NCI-H226 (cell line): Measurements from ENCODE around the gene CTDSP1.

Experiments used
- DNase-seq: peaks from one replicate; pipeline ENCODE4 v3.0.0-alpha.2; 2015

CTDSP1 gene

DNA sequence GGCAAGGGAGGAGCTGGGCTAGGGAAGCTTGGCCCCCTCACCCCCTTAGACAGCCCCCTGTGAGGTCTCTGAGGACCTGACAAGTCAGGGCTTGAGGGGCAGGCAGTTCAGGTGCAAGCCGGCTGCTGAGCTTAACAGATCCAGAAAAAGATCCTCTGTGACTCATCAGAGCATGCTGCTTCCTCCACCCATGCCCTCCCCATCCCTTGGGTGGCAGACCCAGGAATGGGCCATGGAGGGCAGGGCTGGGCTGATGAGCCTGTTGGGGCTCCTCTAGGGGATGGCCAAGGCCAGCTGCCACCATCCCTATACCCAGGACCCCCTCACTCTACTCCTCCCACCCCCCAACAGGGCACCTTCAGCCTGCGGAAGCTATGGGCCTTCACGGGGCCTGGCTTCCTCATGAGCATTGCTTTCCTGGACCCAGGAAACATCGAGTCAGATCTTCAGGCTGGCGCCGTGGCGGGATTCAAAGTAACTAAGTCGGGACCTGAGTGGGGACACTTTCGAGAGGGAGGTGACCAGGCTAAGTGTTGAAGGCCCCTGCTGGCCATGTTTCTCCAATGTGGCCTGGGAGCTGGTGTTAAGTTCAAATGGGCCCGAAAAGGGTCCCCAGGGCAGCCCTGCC lies 15.7 kb upstream of the CTDSP1 start:
- no peak for DNase-seq

GRCh38 chr2:218384975-218385374 lies 14.7 kb upstream of the CTDSP1 start:
- no peak for DNase-seq

- no peak for DNase-seq
These were observed 12.9 kb upstream of the CTDSP1 start for GRCh38 chr2:218386505-218387368.

DNA sequence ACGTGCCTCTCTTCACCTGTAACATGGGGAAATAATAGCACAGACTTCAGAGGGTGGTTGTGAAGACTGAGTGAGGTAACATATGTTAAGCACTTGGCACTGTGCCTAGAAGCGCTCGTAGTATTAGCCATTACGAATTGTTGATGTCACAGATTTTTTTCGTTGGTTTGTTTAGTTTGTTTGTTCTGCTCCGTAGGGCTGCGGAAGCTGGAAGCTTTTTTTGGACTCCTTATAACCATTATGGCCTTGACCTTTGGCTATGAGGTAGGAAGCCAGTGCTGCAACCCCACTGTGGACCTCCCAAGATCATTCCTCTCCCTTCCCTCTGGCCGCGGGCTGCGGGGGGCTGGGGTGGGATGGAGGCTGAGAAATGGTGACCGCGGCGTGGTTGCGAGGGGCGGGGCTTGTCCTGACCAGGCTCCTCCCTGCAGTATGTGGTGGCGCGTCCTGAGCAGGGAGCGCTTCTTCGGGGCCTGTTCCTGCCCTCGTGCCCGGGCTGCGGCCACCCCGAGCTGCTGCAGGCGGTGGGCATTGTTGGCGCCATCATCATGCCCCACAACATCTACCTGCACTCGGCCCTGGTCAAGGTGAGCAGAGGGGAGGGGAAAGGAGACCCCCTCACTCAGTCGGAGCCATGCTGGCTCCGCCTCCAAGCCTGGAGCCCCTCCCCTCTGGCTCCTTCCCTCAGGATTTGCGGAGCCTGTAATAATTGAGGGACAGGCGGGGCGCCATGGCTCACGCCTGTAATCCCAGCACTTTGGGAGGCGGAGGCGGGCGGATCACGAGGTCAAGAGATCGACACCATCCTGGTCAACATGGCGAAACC lies 12.1 kb upstream of the CTDSP1 start:
- DNase-seq: no peak

DNA sequence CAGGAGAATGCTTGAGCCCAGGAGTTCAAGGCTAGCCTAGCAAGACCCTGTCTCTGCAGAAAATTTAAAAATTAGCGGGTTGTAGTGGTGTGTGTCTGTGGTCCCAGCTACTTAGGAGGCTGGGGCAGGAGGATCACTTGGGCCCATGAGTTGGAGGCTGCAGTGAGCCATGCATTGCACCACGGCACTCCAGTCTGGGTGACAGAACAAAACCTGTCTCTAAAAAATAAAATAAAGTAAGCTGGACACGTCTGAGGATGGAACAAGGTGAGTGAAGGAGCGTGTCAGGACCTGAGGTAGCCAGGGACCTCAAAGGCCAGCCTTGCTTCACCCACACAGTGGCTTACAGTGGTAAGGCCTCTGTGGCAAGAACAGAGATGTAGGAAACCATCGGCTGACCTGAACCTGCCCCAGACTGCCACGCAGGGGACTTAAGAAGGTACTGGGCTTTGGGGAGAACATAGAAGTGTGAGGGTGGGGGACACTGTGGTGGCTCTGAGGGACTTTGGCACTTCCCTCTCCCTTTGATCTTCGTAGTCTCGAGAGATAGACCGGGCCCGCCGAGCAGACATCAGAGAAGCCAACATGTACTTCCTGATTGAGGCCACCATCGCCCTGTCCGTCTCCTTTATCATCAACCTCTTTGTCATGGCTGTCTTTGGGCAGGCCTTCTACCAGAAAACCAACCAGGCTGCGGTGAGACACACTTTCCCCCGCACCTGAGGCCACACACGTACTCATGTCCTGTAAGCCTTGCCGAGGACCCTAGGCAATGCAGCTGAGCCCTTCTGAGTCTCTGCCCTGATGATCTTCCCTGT lies 10.1 kb upstream of the CTDSP1 start:
- DNase-seq: no peak

DNA sequence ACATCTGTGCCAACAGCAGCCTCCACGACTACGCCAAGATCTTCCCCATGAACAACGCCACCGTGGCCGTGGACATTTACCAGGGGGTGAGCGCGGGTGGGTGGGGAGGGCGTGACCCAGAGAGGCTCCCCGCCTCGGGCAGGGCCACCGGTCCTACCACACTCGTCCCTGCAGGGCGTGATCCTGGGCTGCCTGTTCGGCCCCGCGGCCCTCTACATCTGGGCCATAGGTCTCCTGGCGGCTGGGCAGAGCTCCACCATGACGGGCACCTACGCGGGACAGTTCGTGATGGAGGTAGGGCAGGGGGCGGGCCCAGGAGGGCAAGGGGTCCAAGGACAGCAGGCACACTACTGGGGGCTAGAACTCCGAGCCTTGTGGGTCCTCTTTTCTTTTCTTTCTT lies 8.5 kb upstream of the CTDSP1 start:
- DNase-seq: no peak

DNA sequence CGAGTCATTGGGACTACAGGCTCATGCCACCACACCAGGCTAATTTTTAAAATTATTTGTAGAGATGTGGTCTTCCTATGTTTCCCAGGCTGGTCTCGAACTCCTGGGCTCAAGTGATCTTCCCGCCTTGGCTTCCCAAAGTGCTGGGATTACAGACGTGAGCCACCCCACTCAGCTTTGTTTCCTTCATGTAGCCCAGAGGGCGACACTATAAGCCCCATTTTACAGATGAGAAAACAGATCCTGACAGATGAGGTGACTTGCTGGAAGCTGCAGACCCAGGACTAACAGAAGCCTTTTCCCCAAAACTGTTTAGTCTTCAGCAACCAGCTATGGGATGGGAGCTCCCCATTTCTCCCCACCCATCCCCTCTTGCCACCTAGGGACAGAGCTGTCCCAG lies 7.2 kb upstream of the CTDSP1 start:
- no peak for DNase-seq

- no peak for DNase-seq
These were observed 6.7 kb upstream of the CTDSP1 start for GRCh38 chr2:218392891-218393462.

- DNase-seq: no peak
These were observed 5.8 kb upstream of the CTDSP1 start for GRCh38 chr2:218393750-218394290.

- DNase-seq: no peak
These were observed 5.2 kb upstream of the CTDSP1 start for GRCh38 chr2:218394298-218395089.

DNA sequence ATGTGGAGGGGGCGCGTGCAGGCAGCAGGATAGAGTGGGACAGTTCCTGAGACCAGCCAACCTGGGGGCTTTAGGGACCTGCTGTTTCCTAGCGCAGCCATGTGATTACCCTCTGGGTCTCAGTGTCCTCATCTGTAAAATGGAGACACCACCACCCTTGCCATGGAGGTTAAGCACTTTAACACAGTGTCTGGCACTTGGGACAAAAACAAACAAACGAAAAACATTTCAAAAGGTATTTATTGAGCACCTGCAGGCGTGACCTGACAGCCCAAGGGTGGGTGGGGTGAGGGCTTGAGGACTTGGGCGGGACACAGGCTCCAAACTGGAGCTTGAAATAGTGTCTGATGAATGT lies 4.6 kb upstream of the CTDSP1 start:
- DNase-seq: no peak

DNA sequence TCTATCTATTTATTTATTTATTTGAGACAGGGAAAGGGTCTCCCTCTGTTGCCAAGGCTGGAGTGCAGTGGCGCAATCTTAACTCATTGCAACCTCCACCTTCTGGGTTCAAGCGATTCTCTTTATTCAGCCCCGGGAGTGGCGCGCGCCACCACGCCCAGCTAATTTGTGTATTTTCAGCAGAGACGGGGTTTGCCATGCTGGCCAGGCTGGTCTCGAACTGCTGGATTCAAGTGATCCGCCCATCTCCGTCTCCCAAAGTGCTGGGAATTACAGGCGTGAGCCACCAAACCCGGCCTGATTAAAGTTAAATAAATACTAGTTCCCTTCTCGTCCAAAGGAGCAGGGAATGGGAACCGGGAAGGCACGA lies 4.2 kb upstream of the CTDSP1 start:
- no peak for DNase-seq

DNA sequence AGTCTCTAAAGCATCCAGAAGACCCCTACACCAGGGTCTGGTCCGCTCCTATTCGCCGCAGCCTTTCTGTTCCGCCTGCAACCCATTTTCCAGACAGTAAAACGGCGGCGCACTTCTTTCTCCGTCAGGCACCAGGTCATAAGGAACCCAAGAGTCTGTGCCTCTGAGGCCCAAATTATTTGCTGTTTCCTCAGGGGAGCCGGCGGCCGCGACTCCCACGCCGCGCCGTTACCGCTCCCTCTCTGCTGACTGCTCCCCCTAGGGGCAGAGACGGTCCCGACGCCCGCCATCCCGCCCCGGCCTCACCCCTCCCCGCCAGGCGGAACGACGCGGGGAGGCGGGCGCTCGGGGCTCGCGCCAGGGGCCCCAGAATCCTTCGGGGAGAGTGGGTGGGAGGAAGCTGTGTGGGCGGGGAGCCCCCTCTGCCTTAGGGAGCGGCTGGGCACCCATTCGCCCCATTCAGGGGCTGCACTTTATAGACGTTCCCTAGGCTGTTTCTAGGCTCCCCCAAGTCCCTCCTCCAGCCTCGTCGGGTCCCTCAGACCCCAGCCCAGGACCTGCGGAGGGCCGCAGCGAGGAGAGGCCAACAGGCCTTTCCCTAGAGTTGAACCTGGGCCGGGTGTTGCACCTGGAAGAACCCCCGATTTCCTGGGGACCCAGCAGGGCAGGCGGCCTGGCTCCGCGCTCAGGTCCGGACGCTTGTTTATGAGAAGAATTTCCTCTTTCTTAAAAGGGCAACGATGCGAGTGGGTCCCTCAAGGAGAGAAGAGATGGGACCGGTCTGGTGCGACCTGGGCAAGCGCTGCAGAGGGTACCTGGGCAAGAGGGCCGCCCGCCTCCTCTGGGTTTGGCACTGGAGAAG lies 3.6 kb upstream of the CTDSP1 start:
- DNase-seq: peak; percentile 81

DNA sequence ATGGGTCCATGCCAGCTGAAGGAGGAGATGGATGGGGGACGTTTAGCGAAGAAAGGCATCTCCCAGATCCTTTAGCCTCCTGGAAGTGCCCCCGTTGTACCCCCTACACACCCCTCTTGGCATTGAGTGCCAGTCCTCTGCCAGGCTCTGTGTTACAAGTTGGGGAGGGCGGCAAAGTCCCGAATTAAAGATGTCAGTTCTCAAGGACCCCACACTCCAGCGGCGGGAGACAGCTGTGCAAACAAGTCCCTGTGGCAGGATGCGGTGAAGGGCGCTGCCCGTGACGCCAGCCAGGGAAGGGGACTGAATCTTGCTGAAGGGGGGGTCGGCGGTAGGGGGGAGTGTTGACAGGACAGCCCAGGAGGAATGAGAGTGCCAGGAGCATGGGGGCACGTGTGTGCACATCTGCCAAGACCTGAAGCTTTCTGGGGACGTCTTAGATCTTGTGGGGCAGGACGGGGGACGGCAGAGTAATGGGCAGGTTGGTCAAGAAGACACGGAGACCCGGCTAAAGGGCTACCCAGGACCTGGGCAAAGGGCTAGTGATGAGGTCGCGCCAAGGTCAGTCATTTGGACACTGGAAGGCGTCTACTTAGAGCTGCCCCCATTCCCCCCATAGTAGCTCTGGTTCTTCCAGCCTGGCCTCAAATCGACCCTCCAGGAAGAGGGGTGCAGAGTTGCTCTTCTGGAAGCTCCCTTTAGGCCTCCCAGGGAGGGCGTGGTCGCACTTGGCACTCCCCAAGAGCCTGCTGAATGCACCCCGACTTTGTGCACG lies 2.8 kb upstream of the CTDSP1 start:
- DNase-seq: no peak

DNA sequence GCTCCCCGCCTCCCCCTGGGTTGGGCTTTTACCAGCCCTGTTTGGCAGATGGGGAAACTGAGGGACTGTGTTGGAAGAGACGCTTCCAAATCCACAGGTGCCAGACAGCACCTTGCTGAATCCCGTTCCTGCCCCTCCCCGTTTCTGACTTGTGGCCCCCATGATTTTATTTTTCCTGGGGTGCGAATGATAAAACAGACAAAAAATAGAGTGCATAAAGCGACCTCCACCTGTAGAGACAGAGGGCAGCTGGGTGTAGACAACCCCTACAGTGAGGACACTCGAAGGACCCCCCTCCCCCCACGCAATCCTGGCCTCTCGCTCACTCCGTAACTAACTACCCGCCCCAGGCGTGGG lies 2.2 kb upstream of the CTDSP1 start:
- no peak for DNase-seq

GRCh38 chr2:218397820-218398436 lies 1.7 kb upstream of the CTDSP1 start:
- DNase-seq: peak; percentile 81

- DNase-seq: peak; percentile 8
These were observed 954 bp upstream of the CTDSP1 start for GRCh38 chr2:218398437-218399390.
